Panc1 (cell line): ENCODE results near the gene ZC3H10. TPM values are rescaled to one million over a fixed set of nuclear protein-coding genes. Genes with fewer than 3 reads are reported as not detected.

Experiments
- ATAC-seq: fragments of 200-7000 bp; cut with Tn5 transposase; 2 replicates; pipeline ENCODE4 v1.9.1; 2020; ENCODE audit warnings: mild to moderate bottlenecking, moderate library complexity
- BruUV-seq: library from RNA; stranded (reverse); fragments of 400-500 nt; replicated peaks from 2 replicates; lab custom pipeline; 2021; lab: Mats Ljungman, UMichigan
- CTCF ChIA-PET: fragments of 300-600 bp; sonication (Branson Sonifier 250); formaldehyde crosslinking; loops from one replicate; lab custom pipeline; 2022; ENCODE audit warnings: antibody characterized with exemption; lab: Charles Lee
- POLR2A ChIA-PET: fragments of 300-600 bp; sonication (Branson Sonifier 250); formaldehyde crosslinking; loops from one replicate; lab custom pipeline; 2022; ENCODE audit warnings: antibody characterized with exemption; lab: Charles Lee
- DNase-seq: peaks from one replicate; pipeline ENCODE4 v3.0.0-alpha.2; 2010; ENCODE audit warnings: low read depth, low spot score
- H3K27ac ChIP-seq: 2 replicates; pipeline ENCODE4 v1.5.1; 2011; ENCODE audit warnings: mild to moderate bottlenecking, low read length, inconsistent platforms
- H3K27me3 ChIP-seq: fragments of 200-500 bp; sonication (Bioruptor generic); 2 replicates; pipeline ENCODE4 v1.6.0; 2014; ENCODE audit warnings: low read length, inconsistent platforms; ENCODE audit not compliant: control insufficient read depth, insufficient read depth
- H3K36me3 ChIP-seq: fragments of 200-500 bp; sonication (Bioruptor generic); 2 replicates; pipeline ENCODE4 v1.5.1; 2014; ENCODE audit warnings: inconsistent platforms, mild to moderate bottlenecking, low read length, moderate library complexity; ENCODE audit not compliant: control insufficient read depth, insufficient read depth
- H3K4me1 ChIP-seq: 2 replicates; pipeline ENCODE4 v1.5.1; 2011; ENCODE audit warnings: inconsistent platforms, mild to moderate bottlenecking, low read length, moderate library complexity; ENCODE audit not compliant: control insufficient read depth, insufficient read depth
- H3K4me3 ChIP-seq, 2 experiments: 2 replicates each; pipeline ENCODE4 v1.5.1; 2011 to 2012; ENCODE audit warnings: low read depth in 2 of 2, low read length in 2 of 2, mild to moderate bottlenecking in 2 of 2, inconsistent platforms in 1 of 2, moderate library complexity in 1 of 2
- H3K9me3 ChIP-seq: fragments of 200-500 bp; sonication (Bioruptor generic); 2 replicates; pipeline ENCODE4 v1.5.1; 2014; ENCODE audit warnings: low read depth, mild to moderate bottlenecking, inconsistent platforms, low read length, moderate library complexity; ENCODE audit not compliant: control insufficient read depth, insufficient read depth
- CTCF ChIP-seq: fragments of 450-650 bp; IDR thresholded peaks from 2 replicates; pipeline ENCODE4 v1.5.1; 2017; ENCODE audit warnings: mild to moderate bottlenecking
- POLR2AphosphoS5 ChIP-seq: IDR thresholded peaks from 2 replicates; pipeline ENCODE4 v1.6.1; 2012; ENCODE audit warnings: mild to moderate bottlenecking, low read depth, low read length, moderate library complexity
- REST ChIP-seq, 2 experiments: IDR thresholded peaks; 2 replicates each; pipeline ENCODE4 v1.6.1; 2011 to 2012; ENCODE audit warnings: low read depth in 2 of 2, control low read depth in 1 of 2, low read length in 1 of 2, mild to moderate bottlenecking in 1 of 2, moderate library complexity in 1 of 2; ENCODE audit not compliant: insufficient read depth in 1 of 2
- SIN3A ChIP-seq: IDR thresholded peaks from 2 replicates; pipeline ENCODE4 v1.6.1; 2012; ENCODE audit warnings: low read depth, mild to moderate bottlenecking, low read length, moderate library complexity, borderline replicate concordance; ENCODE audit not compliant: insufficient read depth
- TCF7L2 ChIP-seq: IDR thresholded peaks from 2 replicates; pipeline ENCODE4 v1.6.1; 2011; ENCODE audit warnings: mild to moderate bottlenecking, low read depth, low read length, inconsistent platforms
- in situ Hi-C: cut with HindIII; loops from 2 replicates; pipeline ENCODE4 v1.10.0; 2016; ENCODE audit warnings: low sequenced_read_pairs, low pct_unique_long_range_greater_than_20kb
- intact Hi-C: fragments of 100-400 bp; cut with micrococcal nuclease; formaldehyde crosslinking; loops from one replicate; pipeline ENCODE4 v1.10.0; 2022; ENCODE audit not compliant: unreplicated experiment
- total RNA-seq: library from RNA; stranded (reverse); gene quantifications from one replicate; pipeline ENCODE4 v1.2.1, GENCODE V29; 2021; ENCODE audit not compliant: unreplicated experiment

ZC3H10 gene
- total RNA-seq, 1 experiment from 2014 or later, result 6.0 TPM

GRCh38 chr12:56161690-56162351 lies 43.8 kb downstream of the ZC3H10 start:
- no peak for DNase-seq
- ChIA-PET CTCF (interaction anchor here (0.5 to 1.3 kb wide), 2 partner anchors 44 to 71 kb away, joined by 3 to 5 read pairs; partner anchors contain the start of gene ZC3H10), POLR2A (interaction anchor here (0.6 to 0.7 kb wide), 2 partner anchors 12 to 19 kb away, joined by 6 to 21 read pairs; no protein-coding TSS in a partner anchor)
- H3K36me3 ChIP-seq, result peaks cover 2% of the 10 kb centered on the region; the same call in 1 of the 2 replicates
- peak overlapping the region; percentile 35; the same call in 1 of the 2 replicates for H3K27ac ChIP-seq
- in situ Hi-C loops, result no loop called here
- no peaks in the 10 kb centered on the region for H3K9me3 ChIP-seq
- no peak overlapping the region for H3K4me3 ChIP-seq
- no TSS peak for BruUV-seq
- TF ChIP-seq TCF7L2 (no peak), SIN3A (no peak), CTCF (no peak), POLR2AphosphoS5 (no peak), REST (IDR thresholded peaks at IDR 0.05; ENCODE audit: insufficient read depth in 1 of 2, low read depth in 2 of 2, low read length in 1 of 2) (no peak)
- ATAC-seq, result no peak
- no peaks in the 10 kb centered on the region for H3K27me3 ChIP-seq
- intact Hi-C loops, result no loop called here
- peaks cover 20% of the 10 kb centered on the region for H3K4me1 ChIP-seq

GRCh38 chr12:56162468-56163290 lies 44.6 kb downstream of the ZC3H10 start:
- in situ Hi-C loops (no loop called here), intact Hi-C loops (no loop called here)
- BruUV-seq, result TSS peak; percentile 95
- no peak overlapping the region; the same call in 1 of the 2 replicates for H3K27ac ChIP-seq
- CTCF ChIA-PET, result interaction anchor here (0.6 to 0.8 kb wide), 3 partner anchors 26 to 44 kb away, joined by 3 to 8 read pairs (median 5); partner anchors contain the start of genes SMARCC2 and ZC3H10
- POLR2A ChIA-PET, result interaction anchor here (0.7 kb wide), 4 partner anchors 14 to 40 kb away, joined by 4 to 8 read pairs (median 6); no protein-coding TSS in a partner anchor
- ATAC-seq (no peak), DNase-seq (no peak)
- peaks cover 2% of the 10 kb centered on the region; the same call in 1 of the 2 replicates for H3K36me3 ChIP-seq
- no peak overlapping the region for H3K4me3 ChIP-seq
- TF ChIP-seq CTCF (no peak), POLR2AphosphoS5 (no peak; the same call in 1 of the 2 replicates), SIN3A (no peak), REST (IDR thresholded peaks at IDR 0.05; ENCODE audit: insufficient read depth in 1 of 2, low read depth in 2 of 2, low read length in 1 of 2) (no peak), TCF7L2 (no peak)
- no peaks in the 10 kb centered on the region for H3K27me3 ChIP-seq
- peaks cover 15% of the 10 kb centered on the region for H3K4me1 ChIP-seq
- no peaks in the 10 kb centered on the region for H3K9me3 ChIP-seq
